Skeletal muscle satellite cell (primary cell): ENCODE results near the gene PLEKHA5.

Experiments used
- H3K27me3 ChIP-seq: 2 replicates; pipeline ENCODE4 v1.7.0; 2013; ENCODE audit warnings: low read length; ENCODE audit not compliant: control insufficient read depth, insufficient read depth
- H3K36me3 ChIP-seq: 2 replicates; pipeline ENCODE4 v1.7.0; 2013; ENCODE audit warnings: mild to moderate bottlenecking, control low read depth, low read length; ENCODE audit not compliant: insufficient read depth
- H3K4me1 ChIP-seq: 2 replicates; pipeline ENCODE4 v1.7.0; 2013; ENCODE audit warnings: low read length; ENCODE audit not compliant: control insufficient read depth, insufficient read depth
- H3K4me2 ChIP-seq: 2 replicates; pipeline ENCODE4 v1.7.0; 2013; ENCODE audit warnings: mild to moderate bottlenecking, low read length
- H3K4me3 ChIP-seq: 2 replicates; pipeline ENCODE4 v1.7.0; 2013; ENCODE audit warnings: low read length
- H3K9ac ChIP-seq: 2 replicates; pipeline ENCODE4 v1.7.0; 2013; ENCODE audit warnings: mild to moderate bottlenecking, low read depth, low read length, moderate library complexity
- H3K9me3 ChIP-seq: replicated peaks from 2 replicates; pipeline ENCODE4 v1.7.0; 2013; ENCODE audit warnings: mild to moderate bottlenecking, control low read depth, low read length

The PLEKHA5 gene

DNA sequence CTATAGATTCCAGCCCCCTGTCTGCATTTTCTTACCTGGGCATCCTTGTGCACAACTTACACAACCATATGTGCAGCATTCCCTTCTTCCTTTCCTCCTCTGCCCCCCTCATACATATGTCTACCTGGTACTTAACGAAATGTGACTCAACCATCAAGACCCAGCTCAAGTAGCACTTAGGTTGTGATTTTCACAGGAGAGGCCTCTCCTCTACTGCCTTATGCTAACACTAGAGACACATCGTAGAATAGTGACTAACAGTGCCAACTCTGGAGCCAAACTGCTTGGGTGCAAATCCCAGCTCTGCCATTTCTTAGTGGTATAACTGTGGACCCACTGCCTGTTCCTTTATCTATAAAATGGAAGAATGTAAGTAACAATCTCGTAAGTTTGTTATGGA, 24.1 kb upstream of the PLEKHA5 start:
- no peak overlapping the region for H3K4me3 ChIP-seq
- H3K9ac ChIP-seq: no peak overlapping the region
- H3K9me3 ChIP-seq: no peaks in the 10 kb centered on the region
- H3K36me3 ChIP-seq: no peaks in the 10 kb centered on the region
- H3K27me3 ChIP-seq: no peaks in the 10 kb centered on the region
- no peaks in the 10 kb centered on the region for H3K4me1 ChIP-seq
- no peak overlapping the region for H3K4me2 ChIP-seq

DNA sequence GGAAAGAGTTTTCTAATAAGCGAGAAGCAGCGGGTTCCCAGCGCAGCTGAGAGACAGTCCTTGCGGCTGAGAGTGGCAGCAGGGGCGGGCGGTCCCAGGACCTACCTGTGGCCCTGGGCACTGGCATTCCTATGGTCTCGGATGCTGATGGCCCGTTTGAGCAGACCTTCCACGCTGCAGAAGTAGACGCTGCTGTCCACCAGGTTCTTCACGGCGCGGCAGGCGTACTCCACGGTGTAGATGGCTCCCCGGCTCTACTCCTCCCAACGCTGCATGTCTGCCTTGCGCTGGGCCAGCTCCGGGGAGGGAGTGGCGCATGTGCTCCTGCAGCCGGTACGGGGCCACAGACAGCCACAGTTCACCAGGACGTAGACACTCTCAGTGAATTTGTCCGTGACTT, 21.8 kb upstream of the PLEKHA5 start:
- Histone ChIP-seq H3K9me3 (no peaks in the 10 kb centered on the region), H3K4me2 (no peak overlapping the region), H3K9ac (no peak overlapping the region), H3K36me3 (no peaks in the 10 kb centered on the region), H3K4me1 (no peaks in the 10 kb centered on the region), H3K4me3 (no peak overlapping the region), H3K27me3 (no peaks in the 10 kb centered on the region)

DNA sequence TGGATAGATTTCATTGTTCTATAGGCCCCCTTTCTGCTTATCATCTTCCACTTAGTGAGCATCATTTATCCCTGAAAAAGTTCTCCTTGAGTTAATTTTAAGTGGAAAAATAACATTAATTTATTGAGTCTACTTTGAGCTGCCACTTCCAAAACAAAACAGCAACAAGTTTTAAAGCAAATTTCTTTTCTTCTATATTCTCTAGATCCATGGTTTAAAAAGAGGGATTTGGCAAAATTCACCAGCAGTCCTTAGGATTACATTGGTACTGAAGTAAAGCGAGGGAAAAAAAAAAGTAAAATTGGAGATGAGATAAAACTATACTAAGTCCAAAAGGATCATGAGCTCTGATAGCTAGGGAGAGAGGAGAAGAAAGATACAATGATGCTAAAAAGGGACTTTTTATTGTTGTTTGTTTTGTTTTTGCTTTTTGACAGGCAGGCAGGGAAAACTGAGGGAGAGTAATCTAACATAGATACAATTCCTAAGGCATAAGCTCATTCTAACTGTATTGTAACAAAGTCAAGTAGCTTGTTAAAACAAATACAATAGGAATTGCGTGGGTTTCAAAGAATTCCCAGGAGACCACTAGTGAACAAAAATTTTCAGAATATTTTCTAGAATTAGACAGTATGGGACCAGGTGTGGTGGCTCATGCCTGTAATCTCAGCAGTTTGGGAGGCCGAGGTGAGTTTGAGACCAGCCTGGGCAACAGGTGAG, 19.2 kb upstream of the PLEKHA5 start:
- Histone ChIP-seq H3K4me3 (no peak overlapping the region), H3K27me3 (no peaks in the 10 kb centered on the region), H3K4me2 (no peak overlapping the region), H3K36me3 (no peaks in the 10 kb centered on the region), H3K4me1 (no peaks in the 10 kb centered on the region), H3K9ac (no peak overlapping the region), H3K9me3 (no peaks in the 10 kb centered on the region)

DNA sequence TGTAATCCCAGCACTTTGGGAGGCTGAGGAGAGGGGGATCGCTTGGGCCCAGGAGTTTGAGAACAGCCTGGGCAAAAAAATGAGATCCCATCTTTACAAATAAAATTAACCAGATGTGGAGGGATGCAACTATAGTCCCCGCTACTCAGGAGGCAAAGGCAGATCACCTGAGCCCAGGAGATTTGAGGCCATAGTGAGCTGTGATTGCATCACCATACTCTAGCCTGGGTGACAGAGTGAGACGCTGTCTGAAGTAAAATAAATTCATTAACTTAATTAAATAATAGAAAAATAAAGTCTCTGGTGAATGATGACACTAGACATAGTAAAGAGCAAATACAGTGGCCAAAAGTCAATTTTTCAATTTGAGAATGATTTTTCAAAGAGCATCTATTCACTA, 16.1 kb upstream of the PLEKHA5 start:
- H3K4me1 ChIP-seq: no peaks in the 10 kb centered on the region
- H3K27me3 ChIP-seq: no peaks in the 10 kb centered on the region
- no peak overlapping the region for H3K4me3 ChIP-seq
- no peaks in the 10 kb centered on the region for H3K9me3 ChIP-seq
- no peak overlapping the region for H3K4me2 ChIP-seq
- no peak overlapping the region for H3K9ac ChIP-seq
- no peaks in the 10 kb centered on the region for H3K36me3 ChIP-seq

DNA sequence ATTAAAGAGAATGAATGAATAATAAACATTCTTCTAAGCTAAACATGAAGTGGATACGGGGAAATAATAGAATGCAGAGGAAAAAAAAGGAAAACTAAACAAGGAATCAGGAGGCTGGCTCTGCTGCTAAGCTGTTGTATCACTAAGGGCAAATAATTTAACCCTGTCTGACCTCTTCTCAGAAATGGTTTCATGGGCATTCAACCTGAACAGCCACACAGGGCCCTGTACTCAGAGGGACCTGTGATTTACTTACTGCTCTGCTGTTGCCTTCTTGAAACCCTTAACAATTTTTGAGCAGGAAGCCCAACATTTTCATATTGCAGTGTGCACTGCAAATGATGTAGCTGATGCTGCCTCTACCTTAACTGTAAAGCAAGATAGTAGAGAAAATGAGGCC, 14.2 kb upstream of the PLEKHA5 start:
- Histone ChIP-seq H3K4me2 (no peak overlapping the region), H3K27me3 (no peaks in the 10 kb centered on the region), H3K4me3 (no peak overlapping the region), H3K9me3 (no peaks in the 10 kb centered on the region), H3K4me1 (no peaks in the 10 kb centered on the region), H3K36me3 (no peaks in the 10 kb centered on the region), H3K9ac (no peak overlapping the region)

DNA sequence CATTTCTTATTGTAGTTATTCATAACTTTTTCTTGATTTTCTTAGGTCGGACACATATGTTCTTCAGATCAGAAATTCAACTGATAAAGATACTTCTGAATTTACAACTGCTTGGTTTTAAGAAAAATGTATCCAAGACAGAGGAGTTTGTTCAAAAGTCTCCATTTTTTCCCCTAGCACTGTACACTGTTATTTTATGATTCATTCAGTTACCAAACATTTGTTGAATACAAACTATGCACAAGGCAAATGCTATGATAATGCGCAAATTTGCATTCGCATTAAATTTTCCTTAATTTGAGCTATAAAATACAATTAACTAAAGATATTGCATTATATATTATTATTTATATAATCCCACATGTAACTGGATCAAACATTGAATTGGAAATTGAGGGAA, 10.1 kb upstream of the PLEKHA5 start:
- Histone ChIP-seq H3K27me3 (no peaks in the 10 kb centered on the region), H3K36me3 (no peaks in the 10 kb centered on the region), H3K4me2 (no peak overlapping the region), H3K4me3 (no peak overlapping the region), H3K4me1 (peaks cover 6% of the 10 kb centered on the region), H3K9ac (no peak overlapping the region), H3K9me3 (no peaks in the 10 kb centered on the region)

DNA sequence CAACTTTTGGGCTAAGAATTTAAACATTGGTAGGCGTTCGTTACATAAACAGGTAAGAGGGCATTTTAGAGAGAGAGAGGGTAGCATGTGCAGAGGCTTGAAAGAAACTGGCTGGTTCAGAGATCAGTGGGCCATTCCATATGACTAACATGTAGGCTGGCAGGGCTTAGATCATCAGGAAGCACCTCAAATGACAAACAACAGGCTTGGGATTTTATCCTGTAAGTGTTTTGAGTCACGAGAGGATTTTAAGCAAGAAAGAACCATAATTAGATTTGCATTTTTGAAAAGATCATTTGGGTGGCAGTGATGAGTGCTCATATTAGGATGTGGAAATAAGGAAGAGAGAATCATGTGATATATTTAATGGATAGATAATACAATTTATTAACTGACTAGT, 8.7 kb upstream of the PLEKHA5 start:
- H3K4me1 ChIP-seq: peaks cover 6% of the 10 kb centered on the region
- H3K36me3 ChIP-seq: no peaks in the 10 kb centered on the region
- H3K27me3 ChIP-seq: no peaks in the 10 kb centered on the region
- H3K9ac ChIP-seq: no peak overlapping the region
- H3K4me3 ChIP-seq: no peak overlapping the region
- no peaks in the 10 kb centered on the region for H3K9me3 ChIP-seq
- H3K4me2 ChIP-seq: no peak overlapping the region

DNA sequence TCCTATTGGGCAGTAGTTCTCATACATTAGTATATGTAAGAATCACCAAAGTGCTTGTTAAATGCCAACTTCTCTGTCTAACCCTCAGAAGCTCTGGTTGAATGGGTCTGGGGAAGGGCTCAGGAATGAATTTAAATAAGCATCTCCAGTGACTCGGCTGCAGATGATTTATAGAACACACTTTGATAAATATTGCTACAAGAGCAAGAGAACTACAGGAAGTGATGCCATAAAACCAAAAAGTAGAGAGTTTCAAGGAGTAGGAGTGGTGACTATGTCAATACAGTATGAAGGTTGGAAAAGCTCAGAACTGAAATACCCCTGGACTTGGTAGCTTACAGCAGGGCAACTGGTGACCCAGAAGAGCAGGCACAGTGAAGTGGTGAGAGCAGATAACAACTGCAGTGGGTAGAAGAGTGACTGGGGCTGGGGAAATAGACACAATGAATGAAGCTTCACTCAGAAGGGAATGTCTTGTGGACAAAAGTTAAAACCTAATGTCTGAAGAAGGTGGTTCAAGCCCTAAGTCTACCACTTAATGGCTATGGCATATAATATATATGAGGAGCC, 8.0 kb upstream of the PLEKHA5 start:
- Histone ChIP-seq H3K9ac (no peak overlapping the region), H3K4me2 (no peak overlapping the region), H3K9me3 (no peaks in the 10 kb centered on the region), H3K27me3 (no peaks in the 10 kb centered on the region), H3K36me3 (no peaks in the 10 kb centered on the region), H3K4me3 (no peak overlapping the region), H3K4me1 (peaks cover 6% of the 10 kb centered on the region)

DNA sequence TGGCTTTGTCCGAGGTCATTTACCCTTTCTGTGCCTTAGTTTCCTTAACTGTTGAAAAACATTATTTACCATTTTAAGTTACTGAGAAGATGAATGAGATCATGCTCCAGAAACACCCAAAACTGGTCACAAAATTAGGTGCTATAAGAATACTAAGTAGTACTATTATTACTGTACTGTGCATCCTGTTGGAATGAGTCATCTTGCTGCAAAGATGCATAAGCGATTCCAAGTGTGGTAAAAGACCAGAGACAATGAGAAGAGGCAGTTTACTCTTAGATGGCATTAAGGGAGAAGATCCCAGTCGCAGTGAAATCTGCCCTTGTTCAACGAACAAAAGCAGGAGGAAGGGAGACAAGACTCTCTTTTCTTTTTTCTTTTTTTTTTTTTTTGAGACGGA, 4.2 kb upstream of the PLEKHA5 start:
- no peak overlapping the region for H3K9ac ChIP-seq
- H3K36me3 ChIP-seq: no peaks in the 10 kb centered on the region
- no peaks in the 10 kb centered on the region for H3K9me3 ChIP-seq
- H3K4me1 ChIP-seq: peaks cover 6% of the 10 kb centered on the region
- no peak overlapping the region for H3K4me3 ChIP-seq
- no peaks in the 10 kb centered on the region for H3K27me3 ChIP-seq
- no peak overlapping the region for H3K4me2 ChIP-seq

DNA sequence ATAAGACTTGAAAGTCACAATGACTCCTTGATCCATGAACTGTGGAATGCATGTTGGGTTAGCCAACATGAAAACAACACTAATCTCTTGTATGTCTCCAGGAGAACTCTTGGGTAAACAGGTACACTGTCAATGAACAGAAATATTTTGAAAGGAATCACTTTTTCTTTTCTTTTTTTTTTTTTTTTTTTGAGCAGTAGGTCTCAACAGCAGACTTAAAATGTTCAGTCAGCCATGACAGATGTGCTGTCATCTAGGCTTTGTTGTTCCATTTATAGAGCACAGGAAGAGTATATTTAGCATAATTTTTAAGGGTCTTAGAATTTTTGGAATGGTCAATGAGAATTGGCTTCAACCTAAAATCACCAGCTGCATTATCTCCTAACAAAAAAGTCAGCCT, 2.3 kb upstream of the PLEKHA5 start:
- no peak overlapping the region for H3K4me3 ChIP-seq
- no peaks in the 10 kb centered on the region for H3K27me3 ChIP-seq
- H3K9ac ChIP-seq: no peak overlapping the region

DNA sequence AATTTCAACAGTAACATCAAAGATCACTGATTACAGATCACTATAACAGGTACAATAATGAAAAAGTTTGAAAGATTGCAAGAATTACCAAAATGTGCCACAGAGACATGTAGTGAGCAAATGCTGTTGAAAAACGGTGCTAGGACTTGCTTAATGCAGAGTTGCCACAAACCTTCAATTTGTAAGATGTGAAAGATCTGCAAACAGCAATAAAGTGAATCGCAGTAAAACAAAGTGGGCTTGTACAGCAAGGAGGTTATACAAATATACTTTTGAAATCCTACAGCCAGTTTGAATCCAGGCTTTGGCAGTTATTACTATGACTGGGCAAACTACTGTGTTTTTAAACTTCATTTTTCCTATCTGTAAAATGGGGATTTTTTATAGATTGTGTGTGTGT, 1.0 kb upstream of the PLEKHA5 start:
- no peaks in the 10 kb centered on the region for H3K36me3 ChIP-seq
- H3K9ac ChIP-seq: no peak overlapping the region
- no peaks in the 10 kb centered on the region for H3K9me3 ChIP-seq
- H3K27me3 ChIP-seq: no peaks in the 10 kb centered on the region
- peaks cover 7% of the 10 kb centered on the region for H3K4me1 ChIP-seq
- H3K4me3 ChIP-seq: no peak overlapping the region
- no peak overlapping the region for H3K4me2 ChIP-seq

More for the DNA sequence above, 2.3 kb upstream of the PLEKHA5 start:
- peaks cover 7% of the 10 kb centered on the region for H3K4me1 ChIP-seq
- H3K4me2 ChIP-seq: no peak overlapping the region
- H3K9me3 ChIP-seq: no peaks in the 10 kb centered on the region
- no peaks in the 10 kb centered on the region for H3K36me3 ChIP-seq

DNA sequence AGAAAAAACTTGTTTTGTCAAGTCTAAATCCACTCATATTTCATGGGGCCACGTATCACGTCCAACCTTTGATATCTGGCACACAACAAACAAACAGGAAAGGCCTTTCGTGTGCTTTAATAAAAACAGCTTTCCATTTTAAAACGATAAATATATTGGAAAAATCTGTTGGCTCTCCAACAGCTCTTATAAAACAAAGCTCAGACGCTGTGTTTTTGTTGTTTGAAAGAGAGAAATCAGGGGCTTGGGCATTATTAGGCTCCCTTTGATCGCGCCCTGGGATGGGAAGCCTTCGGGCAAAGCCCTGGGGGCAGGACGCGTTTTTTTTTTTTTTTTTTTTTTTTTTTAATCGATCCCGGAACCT, 429 bp upstream of the PLEKHA5 start:
- Histone ChIP-seq H3K4me2 (peak overlapping the region; percentile 50), H3K27me3 (no peaks in the 10 kb centered on the region), H3K4me3 (peak overlapping the region; percentile 98), H3K9ac (peak overlapping the region; percentile 72), H3K9me3 (no peaks in the 10 kb centered on the region), H3K36me3 (no peaks in the 10 kb centered on the region), H3K4me1 (peaks cover 7% of the 10 kb centered on the region)
